Mammary epithelial cell (primary cell): ENCODE results near the gene ADD2.

ENCODE experiments used
- EZH2 ChIP-seq: IDR thresholded peaks from 2 replicates; pipeline ENCODE4 v1.6.1; 2012; ENCODE audit warnings: low read length, inconsistent platforms, borderline replicate concordance
- TF ChIP-seq, protein P1 (sequence below), 2 donors: IDR thresholded peaks in 1 of 2; conservative IDR thresholded peaks in 1 of 2; 2 replicates each; pipeline ENCODE4 v1.5.1; 2011 to 2012; ENCODE audit warnings: inconsistent platforms in 2 of 2, low read length in 2 of 2, mild to moderate bottlenecking in 2 of 2, control low read depth in 1 of 2, low read depth in 1 of 2; ENCODE audit not compliant: insufficient read depth in 1 of 2; ENCODE audit errors: extremely low read depth in 1 of 2

DNA sequence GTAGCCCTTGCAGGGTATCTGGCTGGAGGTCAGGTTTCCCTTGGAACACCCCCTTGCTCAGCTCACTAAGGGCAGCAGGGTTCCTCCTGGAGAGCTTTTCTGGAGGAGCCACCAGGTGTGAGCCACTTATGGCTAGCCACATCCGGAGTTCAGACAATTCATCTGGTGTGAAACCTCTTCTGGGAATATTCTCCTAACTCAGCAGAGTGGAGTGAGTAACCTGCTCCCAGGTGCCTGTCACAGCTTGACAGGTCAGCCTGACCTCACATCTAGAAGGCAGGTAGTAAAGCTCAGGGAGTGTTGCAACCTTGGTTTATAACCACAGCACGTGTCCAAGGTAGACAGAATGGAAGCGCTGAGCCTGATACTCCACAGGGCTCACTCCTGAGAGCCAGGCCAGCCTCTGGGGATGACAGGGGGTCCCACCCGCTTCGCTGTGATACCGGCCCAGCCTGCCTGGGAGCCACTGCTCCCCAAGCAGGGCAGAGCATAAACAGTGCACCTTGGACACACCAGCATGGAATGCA, 151.8 kb downstream of the ADD2 start:
- TF ChIP-seq, protein P1, sequence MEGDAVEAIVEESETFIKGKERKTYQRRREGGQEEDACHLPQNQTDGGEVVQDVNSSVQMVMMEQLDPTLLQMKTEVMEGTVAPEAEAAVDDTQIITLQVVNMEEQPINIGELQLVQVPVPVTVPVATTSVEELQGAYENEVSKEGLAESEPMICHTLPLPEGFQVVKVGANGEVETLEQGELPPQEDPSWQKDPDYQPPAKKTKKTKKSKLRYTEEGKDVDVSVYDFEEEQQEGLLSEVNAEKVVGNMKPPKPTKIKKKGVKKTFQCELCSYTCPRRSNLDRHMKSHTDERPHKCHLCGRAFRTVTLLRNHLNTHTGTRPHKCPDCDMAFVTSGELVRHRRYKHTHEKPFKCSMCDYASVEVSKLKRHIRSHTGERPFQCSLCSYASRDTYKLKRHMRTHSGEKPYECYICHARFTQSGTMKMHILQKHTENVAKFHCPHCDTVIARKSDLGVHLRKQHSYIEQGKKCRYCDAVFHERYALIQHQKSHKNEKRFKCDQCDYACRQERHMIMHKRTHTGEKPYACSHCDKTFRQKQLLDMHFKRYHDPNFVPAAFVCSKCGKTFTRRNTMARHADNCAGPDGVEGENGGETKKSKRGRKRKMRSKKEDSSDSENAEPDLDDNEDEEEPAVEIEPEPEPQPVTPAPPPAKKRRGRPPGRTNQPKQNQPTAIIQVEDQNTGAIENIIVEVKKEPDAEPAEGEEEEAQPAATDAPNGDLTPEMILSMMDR (conservative IDR thresholded peaks at IDR 0.05 in 1 of 2, IDR thresholded peaks at IDR 0.05 in 1 of 2; ENCODE audit: extremely low read depth in 1 of 2, insufficient read depth in 1 of 2, low read depth in 1 of 2, low read length in 2 of 2) = no peak
- no peak for TF ChIP-seq EZH2
